ENCODE measurements around the gene CYB5RL.

GRCh38 chr1:54227091-54227602, 27.3 kb upstream of the CYB5RL start:
- TF ChIP-seq SPI1 (IDR thresholded peaks at IDR 0.05; ENCODE audit: low read depth, low read length): no peak
- no peak for TF ChIP-seq POLR2A (IDR thresholded peaks at IDR 0.05; ENCODE audit: low read depth, low read length)
- no peak for TF ChIP-seq POLR2AphosphoS5 (IDR thresholded peaks at IDR 0.05; ENCODE audit: low read depth, low read length)
- TF ChIP-seq TAF1 (IDR thresholded peaks at IDR 0.05; ENCODE audit: low read depth, low read length): no peak

Data from GM12891 (cell line).